Daoy (cell line): ENCODE data around the gene INSC. TPM values are rescaled to one million over a fixed set of nuclear protein-coding genes. Genes with fewer than 3 reads are reported as not detected.

Experiments
- DNase-seq: peaks from one replicate; pipeline ENCODE4 v3.0.0-alpha.2; 2015; ENCODE audit warnings: low read depth
- total RNA-seq: library from RNA; depleted of rRNA; stranded (reverse); fragments of >200 nt; shearing (Covaris generic); gene quantifications from 2 replicates; pipeline ENCODE4 v1.2.3, GENCODE V29; 2014

The INSC gene
- total RNA-seq, 1 experiment from 2014 or later, result not detected

GRCh38 chr11:15222777-15223176, 108.1 kb downstream of the INSC start:
- DNase-seq, result no peak

- DNase-seq, result peak; percentile 15
Observed at GRCh38 chr11:15223318-15223717, 108.6 kb downstream of the INSC start.

- DNase-seq, result no peak
Observed at GRCh38 chr11:15224466-15224865, 109.7 kb downstream of the INSC start.

- DNase-seq, result no peak
Observed at GRCh38 chr11:15227011-15227410, 112.3 kb downstream of the INSC start.

- no peak for DNase-seq
Observed at GRCh38 chr11:15228331-15228849, 113.7 kb downstream of the INSC start.

- no peak for DNase-seq
Observed at GRCh38 chr11:15229069-15229468, 114.3 kb downstream of the INSC start.

- no peak for DNase-seq
Observed at GRCh38 chr11:15232496-15232895, 117.8 kb downstream of the INSC start.

GRCh38 chr11:15233371-15234165, 118.8 kb downstream of the INSC start:
- no peak for DNase-seq

- no peak for DNase-seq
Observed at GRCh38 chr11:15234796-15235195, 120.1 kb downstream of the INSC start.

- DNase-seq, result no peak
Observed at GRCh38 chr11:15236559-15236958, 121.8 kb downstream of the INSC start.

- no peak for DNase-seq
Observed at GRCh38 chr11:15238856-15239255, 124.1 kb downstream of the INSC start.

- no peak for DNase-seq
Observed at GRCh38 chr11:15248749-15249148, 134.0 kb downstream of the INSC start.

GRCh38 chr11:15258433-15259165, 143.9 kb downstream of the INSC start:
- DNase-seq, result peak; percentile 22

GRCh38 chr11:15266999-15267398, 152.3 kb downstream of the INSC start:
- no peak for DNase-seq

GRCh38 chr11:15268598-15268997, 153.9 kb downstream of the INSC start:
- DNase-seq, result no peak

- DNase-seq, result no peak
Observed at GRCh38 chr11:15275141-15275540, 160.4 kb downstream of the INSC start.

GRCh38 chr11:15276621-15277020, 161.9 kb downstream of the INSC start:
- DNase-seq, result peak; percentile 14

- peak; percentile 13 for DNase-seq
Observed at GRCh38 chr11:15278128-15278527, 163.4 kb downstream of the INSC start.

- no peak for DNase-seq
Observed at GRCh38 chr11:15280393-15280792, 165.7 kb downstream of the INSC start.

- DNase-seq, result no peak
Observed at GRCh38 chr11:15282754-15283153, 168.0 kb downstream of the INSC start.

GRCh38 chr11:15286465-15286864, 171.7 kb downstream of the INSC start:
- DNase-seq, result peak; percentile 17

GRCh38 chr11:15288863-15289262, 174.1 kb downstream of the INSC start:
- DNase-seq, result no peak

- no peak for DNase-seq
Observed at GRCh38 chr11:15289723-15290122, 175.0 kb downstream of the INSC start.
